Keratinocyte (primary cell): ENCODE data around the gene KCTD13. TPM values are rescaled to one million over a fixed set of nuclear protein-coding genes. Genes with fewer than 3 reads are reported as not detected.

Source experiments
- DNase-seq: peaks from one replicate; pipeline ENCODE4 v3.0.0-alpha.2; 2011; ENCODE audit warnings: low read depth, missing footprints, low spot score
- FAIRE-seq: peaks from 2 replicates; lab custom pipeline; 2011; peaks lifted over from hg19 to GRCh38; lab: Jason Lieb, UNC
- H2AFZ ChIP-seq: 2 replicates; pipeline ENCODE4 v1.6.0; 2012; ENCODE audit warnings: low read length, control low read depth, inconsistent platforms; ENCODE audit not compliant: control insufficient read depth
- H3K27ac ChIP-seq: 2 replicates; pipeline ENCODE4 v1.5.1; 2011; ENCODE audit warnings: low read length; ENCODE audit not compliant: control insufficient read depth, insufficient read depth
- H3K27me3 ChIP-seq: 3 replicates; pipeline ENCODE4 v1.6.0; 2011; ENCODE audit warnings: low read length; ENCODE audit not compliant: control insufficient read depth, insufficient read depth; ENCODE audit errors: extremely low read depth
- H3K36me3 ChIP-seq, 2 experiments: 2 replicates in 1 of 2; 3 replicates in 1 of 2; pipeline ENCODE4 v1.5.1; 2011; ENCODE audit warnings: low read length in 2 of 2, mild to moderate bottlenecking in 1 of 2; ENCODE audit not compliant: control insufficient read depth in 2 of 2, insufficient read depth in 2 of 2; ENCODE audit errors: extremely low read depth in 1 of 2
- H3K4me1 ChIP-seq: 3 replicates; pipeline ENCODE4 v1.5.1; 2011; ENCODE audit warnings: low read length; ENCODE audit not compliant: control insufficient read depth, insufficient read depth; ENCODE audit errors: extremely low read depth
- H3K4me2 ChIP-seq: 3 replicates; pipeline ENCODE4 v1.6.0; 2011; ENCODE audit warnings: low read depth, low read length; ENCODE audit not compliant: control insufficient read depth, insufficient read depth; ENCODE audit errors: extremely low read depth
- H3K4me3 ChIP-seq, 3 experiments: fragments of 200-600 bp in 1 of 3; sonication (generic) in 1 of 3; 2 replicates in 2 of 3; 3 replicates in 1 of 3; pipeline ENCODE4 v1.5.1; 2011 to 2016; ENCODE audit warnings: low read length in 3 of 3, mild to moderate bottlenecking in 3 of 3, control low read depth in 2 of 3, inconsistent platforms in 1 of 3, low read depth in 1 of 3, mixed read lengths in 1 of 3, mixed run types in 1 of 3, moderate library complexity in 1 of 3; ENCODE audit not compliant: control insufficient read depth in 2 of 3, insufficient read depth in 2 of 3; ENCODE audit errors: extremely low read depth in 1 of 3
- H3K79me2 ChIP-seq: 2 replicates; pipeline ENCODE4 v1.6.0; 2012; ENCODE audit warnings: low read length; ENCODE audit not compliant: control insufficient read depth, insufficient read depth
- H3K9ac ChIP-seq: 3 replicates; pipeline ENCODE4 v1.6.0; 2011; ENCODE audit warnings: low read length; ENCODE audit not compliant: control insufficient read depth, insufficient read depth; ENCODE audit errors: extremely low read depth
- H3K9me1 ChIP-seq: 3 replicates; pipeline ENCODE4 v1.6.0; 2011; ENCODE audit warnings: low read length; ENCODE audit not compliant: control insufficient read depth, insufficient read depth; ENCODE audit errors: extremely low read depth
- H3K9me3 ChIP-seq: 2 replicates; pipeline ENCODE4 v1.5.1; 2012; ENCODE audit warnings: low read depth, low read length; ENCODE audit not compliant: control insufficient read depth
- H4K20me1 ChIP-seq: 3 replicates; pipeline ENCODE4 v1.6.0; 2011; ENCODE audit warnings: low read length; ENCODE audit not compliant: control insufficient read depth, insufficient read depth; ENCODE audit errors: extremely low read depth
- CTCF ChIP-seq, 3 experiments: IDR thresholded peaks in 1 of 3; conservative IDR thresholded peaks in 1 of 3; optimal IDR thresholded peaks in 1 of 3; 2 replicates in 2 of 3; 3 replicates in 1 of 3; pipeline versions ENCODE3 to v1.5.1; 2011; ENCODE audit warnings: low read length in 3 of 3, mild to moderate bottlenecking in 3 of 3, moderate library complexity in 2 of 3, control low read depth in 1 of 3, inconsistent platforms in 1 of 3; ENCODE audit not compliant: insufficient read depth in 2 of 3; ENCODE audit errors: extremely low read depth in 1 of 3
- EZH2 ChIP-seq: IDR thresholded peaks from one replicate; pipeline ENCODE4 v1.6.1; 2012; ENCODE audit warnings: inconsistent platforms, mild to moderate bottlenecking, low read length, moderate library complexity
- dilution Hi-C: fragments of 300-500 bp; cut with MboI; formaldehyde crosslinking; loops from one replicate; pipeline ENCODE4 v1.7.0; 2020; ENCODE audit warnings: low sequenced_read_pairs; ENCODE audit not compliant: extremely low pct_ligation_motif_present
- polyA plus RNA-seq, 5 experiments: library from polyadenylated mRNA; depleted of rRNA in 3 of 5; stranded (reverse) in 3 of 5; stranded (forward) in 1 of 5; unstranded in 1 of 5; fragments of >200 nt; gene quantifications; 1 replicate in 1 of 5; 2 replicates in 3 of 5; 3 replicates in 1 of 5; pipeline versions ENCODE4 v1.2.1 to v1.2.3, GENCODE V29; 2011 to 2012; ENCODE audit warnings: missing spikeins in 2 of 5, low read depth in 1 of 5, low replicate concordance in 1 of 5

KCTD13 gene
- polyA plus RNA-seq, 1 donor (not counting 4 experiments of a cell fraction or from before 2014, with no cell fraction given), result 9.2 TPM

- TF ChIP-seq EZH2 (no peak), CTCF (optimal IDR thresholded peaks at IDR 0.05 in 1 of 3, IDR thresholded peaks at IDR 0.05 in 1 of 3, conservative IDR thresholded peaks at IDR 0.05 in 1 of 3; ENCODE audit: extremely low read depth in 1 of 3, insufficient read depth in 2 of 3, low read length in 3 of 3) (no peak)
- Histone ChIP-seq H3K79me2 (peaks cover 45% of the 10 kb centered on the region), H3K36me3 (peaks cover 20 to 22% of the 10 kb centered on the region in 2 experiments), H4K20me1 (peaks cover 22% of the 10 kb centered on the region), H3K9ac (peak overlapping the region; percentile 88), H3K9me3 (no peaks in the 10 kb centered on the region), H3K4me3 (peak overlapping the region; percentile 90 to 97 (median 97)), H2AFZ (no peak overlapping the region), H3K9me1 (peaks cover 4% of the 10 kb centered on the region), H3K27me3 (no peaks in the 10 kb centered on the region), H3K27ac (peak overlapping the region; percentile 81), H3K4me2 (peak overlapping the region; percentile 80), H3K4me1 (peaks cover 18% of the 10 kb centered on the region)
- FAIRE-seq (no peak), DNase-seq (no peak)
- dilution Hi-C loops, result no loop called here
Observed at GRCh38 chr16:29974291-29975133, 48.5 kb upstream of the KCTD13 start.

GRCh38 chr16:29973384-29974246 is 47.6 kb upstream of the KCTD13 start, which contains the start of gene TAOK2:
TAOK2 (plus strand) TSS chr16:29973868; CDS start chr16:29977773, 3,905 bp downstream.
- Histone ChIP-seq H3K4me2 (peak within 1 kb of the TSS; percentile 80), H4K20me1 (peaks cover 22% of the 10 kb centered on the region), H3K27me3 (no peaks in the 10 kb centered on the region), H2AFZ (peak within 1 kb of the TSS; percentile 91), H3K36me3 (peaks cover 11 to 17% of the 10 kb centered on the region in 2 experiments), H3K9me1 (peaks cover 4% of the 10 kb centered on the region), H3K27ac (peak within 1 kb of the TSS; percentile 81), H3K9me3 (no peaks in the 10 kb centered on the region), H3K9ac (peak within 1 kb of the TSS; percentile 88), H3K4me3 (peak within 1 kb of the TSS; percentile 90 to 97 (median 97)), H3K79me2 (peaks cover 43% of the 10 kb centered on the region), H3K4me1 (peaks cover 18% of the 10 kb centered on the region)
- peak; percentile 93 for DNase-seq
- dilution Hi-C loops, result no loop called here
- no peak for FAIRE-seq
- no peak for TF ChIP-seq CTCF (optimal IDR thresholded peaks at IDR 0.05 in 1 of 3, IDR thresholded peaks at IDR 0.05 in 1 of 3, conservative IDR thresholded peaks at IDR 0.05 in 1 of 3; ENCODE audit: extremely low read depth in 1 of 3, insufficient read depth in 2 of 3, low read length in 3 of 3)
- TF ChIP-seq EZH2, result no peak
